ENCODE measurements around the gene DDIT3. TPM values are rescaled to one million over a fixed set of nuclear protein-coding genes. Genes with fewer than 3 reads are reported as not detected.
"Not testable (repeated sequence)": the region's sequence is repeated elsewhere in the genome, so short reads cannot be mapped to it uniquely, and the experiment has no call there.

DDIT3 gene
- total and polyA plus RNA-seq, 2 donors (not counting 1 experiment from before 2014, with no cell fraction given): 57.8 to 265 TPM

GRCh38 chr12:57564178-57564740 is 43.9 kb upstream of the DDIT3 start:
- H3K4me1 ChIP-seq (ENCODE audit: control insufficient read depth, extremely low read depth, insufficient read depth, low read length): no peaks in the 10 kb centered on the region

DNA sequence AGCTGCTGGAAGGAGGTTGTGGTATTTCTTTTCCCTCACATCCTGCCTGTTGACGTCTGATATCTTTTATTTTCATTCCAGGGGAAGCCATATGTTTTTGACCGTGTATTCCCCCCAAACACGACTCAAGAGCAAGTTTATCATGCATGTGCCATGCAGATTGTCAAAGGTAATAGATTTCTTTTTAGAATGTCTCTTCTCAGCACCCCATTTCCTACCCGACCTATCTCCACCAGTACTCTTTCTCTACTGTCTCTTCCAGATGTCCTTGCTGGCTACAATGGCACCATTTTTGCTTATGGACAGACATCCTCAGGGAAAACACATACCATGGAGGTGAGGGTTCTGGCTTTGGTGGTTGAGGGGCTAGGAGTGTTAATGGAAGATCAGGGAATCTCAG is 43.0 kb upstream of the DDIT3 start:
- H3K9me3 ChIP-seq (ENCODE audit: control insufficient read depth, insufficient read depth, low read depth, low read length): no peaks in the 10 kb centered on the region
- H3K4me2 ChIP-seq (ENCODE audit: extremely low read depth, insufficient read depth, low read length): no peak overlapping the region
- no peak overlapping the region for H3K9ac ChIP-seq (ENCODE audit: insufficient read depth, low read length)
- H3K4me1 ChIP-seq (ENCODE audit: control insufficient read depth, extremely low read depth, insufficient read depth, low read length): no peaks in the 10 kb centered on the region
- no peaks in the 10 kb centered on the region for H3K36me3 ChIP-seq (ENCODE audit: control insufficient read depth, insufficient read depth, low read length)
- H3K27ac ChIP-seq (ENCODE audit: insufficient read depth, low read length): no peak overlapping the region
- no peak overlapping the region for H2AFZ ChIP-seq (ENCODE audit: low read length)
- no peaks in the 10 kb centered on the region for H4K20me1 ChIP-seq (ENCODE audit: control insufficient read depth, extremely low read depth, insufficient read depth, low read length)
- no peak for DNase-seq (ENCODE audit: low read depth in 2 of 2)
- TF ChIP-seq EZH2 (IDR thresholded peaks at IDR 0.05; ENCODE audit: low read length, missing control alignments): no peak
- TF ChIP-seq, protein P1, sequence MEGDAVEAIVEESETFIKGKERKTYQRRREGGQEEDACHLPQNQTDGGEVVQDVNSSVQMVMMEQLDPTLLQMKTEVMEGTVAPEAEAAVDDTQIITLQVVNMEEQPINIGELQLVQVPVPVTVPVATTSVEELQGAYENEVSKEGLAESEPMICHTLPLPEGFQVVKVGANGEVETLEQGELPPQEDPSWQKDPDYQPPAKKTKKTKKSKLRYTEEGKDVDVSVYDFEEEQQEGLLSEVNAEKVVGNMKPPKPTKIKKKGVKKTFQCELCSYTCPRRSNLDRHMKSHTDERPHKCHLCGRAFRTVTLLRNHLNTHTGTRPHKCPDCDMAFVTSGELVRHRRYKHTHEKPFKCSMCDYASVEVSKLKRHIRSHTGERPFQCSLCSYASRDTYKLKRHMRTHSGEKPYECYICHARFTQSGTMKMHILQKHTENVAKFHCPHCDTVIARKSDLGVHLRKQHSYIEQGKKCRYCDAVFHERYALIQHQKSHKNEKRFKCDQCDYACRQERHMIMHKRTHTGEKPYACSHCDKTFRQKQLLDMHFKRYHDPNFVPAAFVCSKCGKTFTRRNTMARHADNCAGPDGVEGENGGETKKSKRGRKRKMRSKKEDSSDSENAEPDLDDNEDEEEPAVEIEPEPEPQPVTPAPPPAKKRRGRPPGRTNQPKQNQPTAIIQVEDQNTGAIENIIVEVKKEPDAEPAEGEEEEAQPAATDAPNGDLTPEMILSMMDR (conservative IDR thresholded peaks at IDR 0.05 in 1 of 2, IDR thresholded peaks at IDR 0.05 in 1 of 2; ENCODE audit: low read depth in 1 of 2, low read length in 2 of 2): no peak
- H3K4me3 ChIP-seq (replicated peaks in 1 of 4; ENCODE audit: control extremely low read depth in 1 of 4, insufficient read depth in 1 of 4, low read depth in 3 of 4, low read length in 4 of 4): no peak overlapping the region
- H3K27me3 ChIP-seq (ENCODE audit: control insufficient read depth, insufficient read depth, low read length): no peaks in the 10 kb centered on the region
- H3K79me2 ChIP-seq (ENCODE audit: control insufficient read depth, insufficient read depth, low read length): no peaks in the 10 kb centered on the region

More at GRCh38 chr12:57564178-57564740, 43.9 kb upstream of the DDIT3 start:
- no peaks in the 10 kb centered on the region for H4K20me1 ChIP-seq (ENCODE audit: control insufficient read depth, extremely low read depth, insufficient read depth, low read length)
- H3K9me3 ChIP-seq (ENCODE audit: control insufficient read depth, insufficient read depth, low read depth, low read length): no peaks in the 10 kb centered on the region
- no peaks in the 10 kb centered on the region for H3K27me3 ChIP-seq (ENCODE audit: control insufficient read depth, insufficient read depth, low read length)
- DNase-seq (ENCODE audit: low read depth in 2 of 2): no peak
- H3K4me2 ChIP-seq (ENCODE audit: extremely low read depth, insufficient read depth, low read length): no peak overlapping the region
- no peaks in the 10 kb centered on the region for H3K36me3 ChIP-seq (ENCODE audit: control insufficient read depth, insufficient read depth, low read length)
- H3K4me3 ChIP-seq (replicated peaks in 1 of 4; ENCODE audit: control extremely low read depth in 1 of 4, insufficient read depth in 1 of 4, low read depth in 3 of 4, low read length in 4 of 4): no peak overlapping the region
- no peak overlapping the region for H2AFZ ChIP-seq (ENCODE audit: low read length)
- no peak for TF ChIP-seq EZH2 (IDR thresholded peaks at IDR 0.05; ENCODE audit: low read length, missing control alignments)
- TF ChIP-seq, protein P1 (conservative IDR thresholded peaks at IDR 0.05 in 1 of 2, IDR thresholded peaks at IDR 0.05 in 1 of 2; ENCODE audit: low read depth in 1 of 2, low read length in 2 of 2): no peak
- H3K27ac ChIP-seq (ENCODE audit: insufficient read depth, low read length): no peak overlapping the region
- H3K79me2 ChIP-seq (ENCODE audit: control insufficient read depth, insufficient read depth, low read length): no peaks in the 10 kb centered on the region
- H3K9ac ChIP-seq (ENCODE audit: insufficient read depth, low read length): no peak overlapping the region

GRCh38 chr12:57561117-57561516 is 40.8 kb upstream of the DDIT3 start:
- not testable (repeated sequence) for H3K4me1 ChIP-seq (ENCODE audit: control insufficient read depth, extremely low read depth, insufficient read depth, low read length); H3K27me3 ChIP-seq (ENCODE audit: control insufficient read depth, insufficient read depth, low read length); H3K4me3 ChIP-seq (replicated peaks in 1 of 4; ENCODE audit: control extremely low read depth in 1 of 4, insufficient read depth in 1 of 4, low read depth in 3 of 4, low read length in 4 of 4); H3K9ac ChIP-seq (ENCODE audit: insufficient read depth, low read length); H3K79me2 ChIP-seq (ENCODE audit: control insufficient read depth, insufficient read depth, low read length); H3K36me3 ChIP-seq (ENCODE audit: control insufficient read depth, insufficient read depth, low read length); H3K9me3 ChIP-seq (ENCODE audit: control insufficient read depth, insufficient read depth, low read depth, low read length); H3K27ac ChIP-seq (ENCODE audit: insufficient read depth, low read length); H2AFZ ChIP-seq (ENCODE audit: low read length); H4K20me1 ChIP-seq (ENCODE audit: control insufficient read depth, extremely low read depth, insufficient read depth, low read length); H3K4me2 ChIP-seq (ENCODE audit: extremely low read depth, insufficient read depth, low read length)
- DNase-seq (ENCODE audit: low read depth in 2 of 2): peak; percentile 18 to 23
